GM10847 (cell line): ENCODE results near the gene PTP4A2.

Experiments
- POLR2A ChIP-seq: IDR thresholded peaks from 2 replicates; pipeline ENCODE4 v1.6.1; 2011; ENCODE audit not compliant: insufficient read length; ENCODE audit errors: extremely low read depth

Gene PTP4A2

DNA sequence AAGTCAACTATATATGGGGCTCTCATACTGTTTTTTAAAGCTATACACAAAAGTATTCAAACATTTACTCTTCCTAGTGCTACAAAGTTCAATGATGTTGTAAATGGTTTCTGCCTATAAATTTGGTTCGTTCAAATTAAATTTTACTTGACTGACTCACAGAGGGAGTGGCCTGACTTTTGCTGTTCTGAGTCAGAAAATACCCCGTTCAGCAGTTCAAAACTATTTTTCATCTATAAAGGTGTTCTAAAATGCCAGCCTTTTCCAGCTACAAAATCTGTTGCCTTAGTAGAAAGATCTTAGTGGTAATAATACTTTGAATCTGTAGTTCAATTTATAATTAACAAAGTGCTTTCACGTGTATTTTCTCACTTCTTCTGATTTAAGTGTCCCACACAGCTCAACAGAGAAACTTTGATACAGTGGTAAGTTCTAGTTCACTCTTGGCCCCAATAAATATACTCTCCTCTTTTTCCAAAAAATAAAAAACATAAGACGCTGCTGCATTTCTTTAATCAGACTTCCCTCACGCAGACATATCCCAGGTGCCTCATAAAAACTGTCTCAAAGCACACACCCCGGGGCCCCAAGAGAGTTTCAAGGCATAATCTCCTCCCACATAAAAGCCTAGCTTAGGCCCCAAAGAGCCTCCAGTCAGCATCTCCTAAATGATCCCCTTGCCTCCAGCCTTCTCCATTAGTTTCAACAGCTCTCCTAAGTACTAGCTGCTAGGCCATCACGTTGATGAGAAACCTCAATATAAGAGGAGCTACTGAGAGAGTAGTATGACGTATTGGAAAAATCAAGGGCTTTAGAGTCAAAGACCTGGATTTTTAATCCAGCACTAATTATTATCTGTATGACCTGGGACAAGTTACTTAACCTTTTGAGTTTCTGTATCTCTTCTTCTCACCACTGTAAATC, 3.2 kb downstream of the PTP4A2 start:
- TF ChIP-seq POLR2A = no peak

DNA sequence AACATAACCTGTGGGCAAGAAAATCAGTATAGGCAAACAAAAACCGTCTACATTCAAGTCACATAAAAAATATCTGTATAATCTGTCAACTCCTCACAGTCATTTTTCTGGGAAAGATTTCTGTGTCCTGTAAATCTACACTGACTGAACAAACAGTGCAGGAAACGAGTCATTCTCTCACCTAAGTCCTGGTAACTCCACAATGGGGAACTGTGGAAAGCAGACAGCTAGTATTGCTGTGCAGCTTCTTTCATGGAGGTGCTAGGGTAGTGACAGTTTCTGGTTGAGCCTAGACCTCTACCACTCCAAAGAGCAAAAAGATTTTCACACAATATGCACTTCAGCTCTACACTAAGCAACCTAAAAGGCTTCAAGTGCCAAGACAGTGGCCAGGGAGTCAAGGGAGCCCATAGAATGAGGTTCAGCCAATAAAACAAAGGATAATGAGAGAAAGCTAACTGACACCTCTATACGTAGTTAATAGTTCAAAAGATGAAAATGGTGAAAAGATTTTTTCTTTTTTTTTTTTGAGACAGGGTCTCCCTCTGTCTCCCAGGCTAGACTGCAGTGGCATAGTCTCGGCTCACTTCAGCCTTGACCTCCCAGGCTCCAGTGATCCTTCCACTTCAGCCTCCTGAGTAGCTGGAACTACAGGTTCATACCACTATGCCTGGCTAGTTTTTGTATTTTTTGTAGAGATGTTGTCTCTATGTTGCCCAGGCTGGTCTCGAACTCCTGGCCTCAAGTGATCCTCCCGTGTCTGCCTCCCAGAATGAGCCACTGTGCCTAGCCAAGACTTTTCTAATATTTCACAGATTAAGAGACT, 5.5 kb downstream of the PTP4A2 start:
- no peak for TF ChIP-seq POLR2A

DNA sequence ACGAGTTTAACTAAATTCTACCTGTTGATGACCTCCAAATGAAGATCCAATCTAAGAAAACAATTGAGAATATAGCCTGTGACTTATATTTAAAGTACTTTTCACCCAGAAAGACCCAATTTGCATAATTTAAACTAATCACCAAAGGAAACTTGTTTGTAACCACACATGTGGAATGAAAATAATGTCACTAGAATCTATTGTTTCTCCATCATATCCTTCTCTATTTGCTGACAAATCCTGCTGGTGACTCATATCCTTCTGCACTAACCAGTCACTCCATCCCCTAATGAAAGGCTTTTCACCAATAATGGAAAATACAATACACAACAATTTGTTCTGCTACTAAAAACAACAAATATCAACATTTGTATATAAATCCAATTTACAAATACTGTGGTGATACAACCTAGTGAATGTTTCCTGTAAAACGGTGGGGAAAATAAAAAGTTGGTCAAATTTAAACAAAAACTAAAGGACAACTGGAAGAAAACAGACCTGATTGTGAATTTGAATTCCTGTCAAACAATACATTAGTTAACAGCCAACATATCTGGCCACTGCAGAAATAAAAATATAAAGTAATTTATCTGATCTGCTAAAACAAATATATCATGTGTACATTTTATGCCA, 6.5 kb downstream of the PTP4A2 start:
- TF ChIP-seq POLR2A = no peak

DNA sequence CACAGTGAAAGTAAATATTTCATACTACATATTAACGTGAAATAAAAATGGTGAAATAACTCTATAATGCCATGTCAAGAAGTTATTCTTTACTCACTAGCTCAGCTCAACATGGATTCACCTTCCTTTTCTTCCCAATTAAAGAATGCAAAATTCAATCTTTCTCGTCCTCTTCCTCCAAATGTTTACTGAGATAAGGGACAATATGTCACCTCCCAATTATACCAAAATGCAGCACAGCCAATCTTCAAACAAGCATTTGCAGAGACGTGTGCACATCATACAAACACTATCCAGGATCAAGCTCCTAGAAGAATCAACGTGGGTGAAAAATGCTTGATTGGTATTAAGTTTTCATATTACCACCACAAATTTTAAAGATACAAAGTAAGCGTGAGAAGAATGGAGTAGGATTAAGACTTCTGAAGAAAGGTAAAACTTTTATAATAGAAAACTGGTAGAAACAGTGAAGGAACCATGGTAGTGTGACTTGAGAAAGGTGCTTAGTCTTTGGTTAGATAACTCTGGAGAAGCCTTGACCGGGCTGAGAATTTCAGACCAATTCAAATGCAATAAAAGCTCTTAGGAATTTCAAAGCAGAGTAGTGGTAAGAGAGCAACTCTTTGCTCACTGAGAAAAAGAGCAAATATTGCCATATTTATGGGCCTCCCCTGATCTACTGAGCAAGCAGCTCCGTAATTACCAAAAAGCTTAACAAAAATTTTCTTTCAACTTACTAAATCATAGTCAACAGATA, 7.2 kb downstream of the PTP4A2 start:
- TF ChIP-seq POLR2A = no peak

DNA sequence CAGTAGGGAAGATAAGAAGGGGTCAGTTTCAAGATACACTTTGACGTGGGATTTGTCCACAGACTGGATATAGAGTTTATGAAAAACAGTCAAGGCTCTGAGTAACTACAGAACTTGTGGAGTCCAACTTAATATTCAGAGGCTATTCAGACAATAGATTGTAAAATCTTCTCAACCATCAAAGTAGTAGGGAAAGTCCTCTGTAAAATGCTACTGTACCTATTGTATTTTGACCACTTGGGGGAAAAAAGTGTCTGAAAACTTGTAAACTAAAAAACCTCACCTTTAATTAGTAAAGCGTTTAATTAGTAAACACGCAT, 10.5 kb downstream of the PTP4A2 start:
- no peak for TF ChIP-seq POLR2A

DNA sequence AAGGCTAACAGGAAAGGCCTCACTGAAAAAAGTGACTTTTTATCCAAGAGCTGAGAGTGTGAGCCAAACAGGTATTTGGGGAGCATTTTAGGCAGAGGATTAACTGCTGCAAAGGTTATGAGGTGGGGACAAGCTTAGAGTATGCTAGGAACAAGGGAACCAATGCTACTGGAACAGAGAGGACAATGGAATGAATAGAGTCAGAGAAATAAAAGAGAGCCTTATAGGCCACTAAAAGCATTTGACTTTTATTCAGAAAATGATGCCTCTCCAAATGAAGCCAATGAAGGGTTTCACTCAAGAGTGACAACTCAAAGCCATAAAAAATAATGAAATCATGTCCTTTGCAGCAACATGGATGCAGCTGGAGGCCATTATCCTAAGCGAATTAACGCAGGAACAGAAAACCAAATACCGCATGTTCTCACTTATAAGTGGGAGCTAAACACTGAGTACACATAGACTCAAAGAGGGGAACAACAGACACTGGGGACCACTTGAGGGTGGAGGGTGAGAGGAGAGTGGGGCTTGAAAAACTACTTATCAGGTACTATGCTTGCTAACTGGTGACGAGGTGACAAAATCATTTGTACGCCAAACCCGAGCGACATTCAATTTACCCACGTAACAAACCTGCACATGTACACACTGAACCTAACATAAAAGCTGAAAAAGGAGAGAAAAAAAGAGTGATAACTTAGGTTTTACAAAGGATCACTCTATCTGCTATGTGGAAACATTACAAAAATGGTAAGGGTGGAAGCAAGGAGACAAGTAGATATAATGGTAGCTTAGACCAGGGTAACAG, 11.1 kb downstream of the PTP4A2 start:
- no peak for TF ChIP-seq POLR2A

DNA sequence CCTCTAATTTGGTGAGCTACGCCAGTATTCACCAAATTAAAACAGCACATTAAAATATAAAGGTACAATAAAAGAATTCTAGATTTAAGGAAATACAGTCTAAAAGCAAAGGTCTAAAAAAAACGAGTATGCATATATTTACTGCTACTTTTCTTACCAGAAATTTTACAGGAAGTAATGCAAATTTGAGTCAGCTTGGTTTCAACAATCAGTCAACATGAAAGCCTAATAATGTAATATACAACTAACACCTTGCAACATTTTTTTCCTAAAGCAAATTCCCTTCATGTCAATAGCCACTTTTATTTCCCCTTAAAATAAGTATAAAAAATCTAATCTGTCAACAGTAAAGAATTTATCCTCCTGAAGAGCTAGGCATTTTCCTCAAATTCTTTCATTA, 11.9 kb downstream of the PTP4A2 start:
- TF ChIP-seq POLR2A = no peak

DNA sequence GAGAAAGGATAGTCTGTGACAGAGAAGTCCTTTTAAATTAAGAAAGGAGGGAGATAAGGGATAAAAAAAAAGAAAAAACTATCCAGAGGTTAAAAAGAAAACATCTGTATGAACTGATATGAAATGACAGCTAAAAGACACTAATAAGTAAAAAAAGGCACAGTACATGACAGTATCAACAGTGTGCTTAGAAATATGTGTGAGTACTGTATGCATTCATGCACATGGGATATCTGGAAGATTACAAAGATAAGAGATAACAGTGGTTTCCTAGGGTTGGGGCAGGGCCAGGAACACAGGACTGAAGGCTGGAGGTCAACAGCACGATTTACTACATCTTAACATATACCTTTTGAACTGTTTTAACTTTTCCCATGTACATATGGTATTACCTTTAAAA, 13.3 kb downstream of the PTP4A2 start:
- no peak for TF ChIP-seq POLR2A

DNA sequence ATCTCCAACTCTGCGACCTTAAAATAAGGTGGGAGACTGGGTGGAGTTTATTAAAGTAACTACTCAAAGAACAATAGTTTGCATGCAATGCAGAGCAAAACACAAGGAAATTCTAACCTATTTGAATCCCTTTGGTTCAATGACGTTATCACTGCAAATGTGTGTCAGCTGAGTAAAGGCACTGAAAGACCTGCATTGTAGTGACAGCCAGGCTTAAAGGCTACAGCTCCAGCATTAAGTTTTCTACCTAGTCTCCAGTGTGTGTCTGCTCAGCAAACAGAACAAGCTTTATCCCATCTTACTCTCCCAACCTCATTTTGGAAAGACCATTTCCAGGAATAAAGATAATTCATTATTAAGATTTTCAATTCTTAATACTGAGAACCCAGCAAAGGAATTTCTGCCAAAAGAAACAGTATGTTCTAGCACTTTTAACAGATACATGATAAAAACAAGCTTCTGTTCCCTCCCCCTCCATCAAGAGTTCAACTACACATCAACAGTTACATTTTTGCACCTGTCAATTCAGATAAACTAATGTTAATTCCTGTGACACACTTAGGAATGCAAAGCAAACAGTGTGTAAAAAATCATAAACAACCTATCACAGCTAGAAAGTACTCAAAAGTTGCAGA, 14.2 kb downstream of the PTP4A2 start:
- TF ChIP-seq POLR2A = no peak

DNA sequence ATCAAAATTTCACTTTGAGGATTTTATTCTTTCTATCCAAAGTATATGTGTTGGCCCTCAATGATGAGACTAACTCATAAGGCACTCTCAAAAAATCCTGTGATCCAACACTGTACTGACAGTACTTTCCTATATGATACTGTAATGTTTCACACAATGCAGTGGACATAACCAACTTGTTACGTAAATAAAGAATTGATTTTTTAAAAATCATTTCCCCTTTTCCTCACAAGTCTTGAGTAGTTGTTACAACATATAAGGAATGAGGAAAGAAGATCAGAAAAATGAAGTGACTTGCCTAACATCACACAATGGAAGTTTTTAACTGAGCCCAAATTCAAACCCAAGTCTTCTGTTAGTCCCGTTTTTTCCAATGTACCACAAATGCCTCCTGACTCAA, 17.2 kb downstream of the PTP4A2 start:
- TF ChIP-seq POLR2A = no peak

DNA sequence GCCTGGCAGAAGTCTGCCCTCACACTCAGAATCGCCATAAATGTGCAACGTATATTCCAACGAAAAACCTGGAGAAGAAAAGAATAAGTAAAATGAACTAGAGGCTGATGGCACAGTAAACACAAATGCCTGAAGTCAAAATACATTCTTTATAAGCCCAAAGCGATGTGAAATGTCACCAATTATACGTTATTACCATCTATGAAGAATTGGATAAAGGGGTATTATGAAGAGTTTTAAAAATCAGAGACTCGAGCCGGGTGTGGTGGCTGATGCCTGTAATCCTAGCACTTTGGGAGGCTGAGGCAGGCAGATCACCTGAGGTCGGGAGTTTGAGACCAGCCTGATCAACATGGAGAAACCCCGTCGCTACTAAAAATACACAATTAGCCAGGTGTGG, 18.6 kb downstream of the PTP4A2 start:
- TF ChIP-seq POLR2A = no peak

DNA sequence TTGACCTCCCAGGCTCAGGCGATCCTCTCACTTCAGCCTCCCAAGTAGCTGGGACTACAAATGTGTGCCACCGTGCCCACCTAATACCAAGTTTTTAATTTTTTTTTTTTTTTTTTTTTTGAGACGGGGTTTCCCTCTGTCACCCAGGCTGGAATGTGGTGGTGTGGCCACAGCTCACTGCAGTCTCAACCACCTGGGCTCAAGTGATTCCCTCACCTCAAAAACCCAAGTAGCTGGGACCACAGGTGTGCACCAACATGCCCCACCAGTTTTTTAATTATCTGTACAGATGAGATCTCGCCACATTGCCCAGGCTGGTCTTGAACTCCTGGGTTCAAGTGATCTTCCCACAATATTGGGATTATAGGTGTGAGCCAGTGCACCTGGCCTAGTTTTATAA, 22.7 kb downstream of the PTP4A2 start:
- TF ChIP-seq POLR2A = no peak

DNA sequence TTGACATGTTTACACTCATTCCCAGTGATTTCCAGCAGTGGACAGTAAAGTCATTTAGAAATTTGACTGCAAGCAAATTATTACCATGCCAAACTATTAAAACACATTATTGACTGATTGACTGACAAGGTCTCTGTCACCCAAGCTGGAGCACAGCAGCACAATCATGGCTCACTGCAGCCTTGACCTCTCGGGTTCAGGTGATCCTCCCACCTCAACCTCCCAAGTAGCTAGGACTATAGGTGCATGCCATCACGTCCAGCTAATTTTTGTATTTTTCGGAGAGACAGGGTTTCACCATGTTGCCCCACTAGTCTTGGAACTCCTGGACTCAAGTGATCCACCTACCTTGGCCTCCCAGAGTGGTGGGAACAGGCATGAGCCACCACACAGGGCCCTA, 24.2 kb downstream of the PTP4A2 start:
- no peak for TF ChIP-seq POLR2A

DNA sequence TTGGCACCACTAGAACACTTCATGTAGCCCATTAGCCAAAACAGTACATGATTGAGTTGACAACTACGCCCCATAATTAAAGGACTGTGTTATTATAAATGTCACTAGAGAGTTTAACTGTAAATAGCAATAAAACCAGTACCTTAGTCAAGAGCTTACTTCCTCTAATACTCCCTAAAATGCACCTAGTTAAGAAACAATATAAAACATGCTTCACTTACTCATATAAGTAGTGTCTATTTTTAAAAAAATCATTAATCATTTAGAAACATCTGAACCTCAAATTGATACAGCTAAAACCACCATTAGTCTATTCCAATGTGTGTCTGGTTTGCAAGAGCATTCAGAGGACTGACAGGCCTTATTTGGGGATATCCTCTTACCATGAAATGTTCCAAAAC, 25.3 kb downstream of the PTP4A2 start:
- TF ChIP-seq POLR2A = no peak
